HG03135 (cell line): ENCODE results near the gene CNTN4.

Experiments
- ATAC-seq: cut with Tn5 transposase; IDR thresholded peaks from one replicate; pipeline ENCODE4 v1.9.1; 2021; ENCODE audit warnings: mild to moderate bottlenecking, moderate library complexity; ENCODE audit not compliant: unreplicated experiment

The CNTN4 gene

GRCh38 chr3:2250783-2251182, 152.1 kb downstream of the CNTN4 start:
- no peak for ATAC-seq

GRCh38 chr3:2261747-2262146, 163.1 kb downstream of the CNTN4 start:
- ATAC-seq: no peak

- ATAC-seq: no peak
Measured at GRCh38 chr3:2262204-2262603, 163.5 kb downstream of the CNTN4 start.

GRCh38 chr3:2266606-2267005, 167.9 kb downstream of the CNTN4 start:
- no peak for ATAC-seq

- no peak for ATAC-seq
Measured at GRCh38 chr3:2268779-2269178, 170.1 kb downstream of the CNTN4 start.

- no peak for ATAC-seq
Measured at GRCh38 chr3:2274526-2274925, 175.9 kb downstream of the CNTN4 start.

GRCh38 chr3:2283818-2284217, 185.2 kb downstream of the CNTN4 start:
- ATAC-seq: no peak

GRCh38 chr3:2300938-2301337, 202.3 kb downstream of the CNTN4 start:
- ATAC-seq: no peak

GRCh38 chr3:2301361-2301760, 202.7 kb downstream of the CNTN4 start:
- ATAC-seq: no peak

- ATAC-seq: no peak
Measured at GRCh38 chr3:2303566-2303965, 204.9 kb downstream of the CNTN4 start.

- no peak for ATAC-seq
Measured at GRCh38 chr3:2311022-2311421, 212.4 kb downstream of the CNTN4 start.

GRCh38 chr3:2317521-2317920, 218.9 kb downstream of the CNTN4 start:
- ATAC-seq: no peak

GRCh38 chr3:2334921-2335320, 236.3 kb downstream of the CNTN4 start:
- ATAC-seq: no peak

GRCh38 chr3:2343031-2343682, 244.5 kb downstream of the CNTN4 start:
- no peak for ATAC-seq

- no peak for ATAC-seq
Measured at GRCh38 chr3:2352134-2352762, 253.6 kb downstream of the CNTN4 start.

GRCh38 chr3:2354702-2355101, 256.0 kb downstream of the CNTN4 start:
- ATAC-seq: no peak

GRCh38 chr3:2356298-2356950, 257.8 kb downstream of the CNTN4 start:
- ATAC-seq: no peak

GRCh38 chr3:2360815-2361214, 262.1 kb downstream of the CNTN4 start:
- no peak for ATAC-seq

GRCh38 chr3:2362122-2362521, 263.5 kb downstream of the CNTN4 start:
- no peak for ATAC-seq

- no peak for ATAC-seq
Measured at GRCh38 chr3:2363854-2364253, 265.2 kb downstream of the CNTN4 start.

- no peak for ATAC-seq
Measured at GRCh38 chr3:2370317-2370716, 271.7 kb downstream of the CNTN4 start.

GRCh38 chr3:2372306-2372705, 273.6 kb downstream of the CNTN4 start:
- ATAC-seq: no peak
